ENCODE results near the gene WDHD1.
A peak's percentile ranks its signal among the peaks of the same experiment; 100 is the strongest.
"Not testable (repeated sequence)": the region's sequence is repeated elsewhere in the genome, so short reads cannot be mapped to it uniquely, and the experiment has no call there.

The WDHD1 gene

DNA sequence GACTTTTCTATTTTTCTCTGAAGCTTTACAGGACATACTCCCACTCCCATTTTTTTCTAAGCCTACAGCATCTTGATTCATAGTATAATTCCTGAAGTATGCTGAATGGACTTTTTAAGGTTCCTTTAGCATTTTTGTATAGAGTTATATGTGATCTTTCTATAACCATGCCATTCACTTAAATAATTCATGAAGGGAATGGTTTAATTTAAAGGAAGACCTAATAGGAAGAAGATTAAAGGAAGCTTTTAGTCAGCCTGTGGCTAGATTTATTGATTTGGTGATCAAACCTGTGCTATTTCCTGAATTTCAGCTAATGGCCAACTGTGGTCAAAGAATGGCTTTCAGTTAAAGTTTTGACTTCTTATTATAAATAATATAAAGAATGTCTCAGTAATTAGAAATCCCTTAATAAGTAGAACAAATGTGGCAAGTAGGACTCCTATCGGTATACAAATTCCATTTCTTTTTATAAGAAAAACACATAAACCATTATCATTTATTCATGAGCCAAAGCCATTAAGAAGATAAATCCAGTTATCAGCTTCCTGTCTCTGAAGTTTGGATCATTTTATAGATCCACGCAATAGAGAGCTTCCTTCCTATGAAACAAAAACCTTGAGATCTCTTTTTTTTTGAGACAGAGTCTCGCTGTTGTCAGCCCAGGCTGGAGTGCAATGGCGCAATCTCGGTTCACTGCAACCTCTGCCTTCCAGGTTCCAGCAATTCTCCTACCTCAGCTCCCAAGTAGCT is 20.6 kb upstream of the WDHD1 start:
- Histone ChIP-seq H3K27ac (ENCODE audit: low read depth, low read length) (no peak overlapping the region), H3K4me3 (ENCODE audit: low read depth, low read length) (no peak overlapping the region), H3K4me1 (ENCODE audit: control insufficient read depth, insufficient read depth, low read length, unreplicated experiment) (peaks cover 5% of the 10 kb centered on the region), H2AFZ (ENCODE audit: low read length, unreplicated experiment) (no peak overlapping the region), H3K36me3 (ENCODE audit: insufficient read depth, low read length) (peaks cover 21% of the 10 kb centered on the region), H3K79me2 (ENCODE audit: control insufficient read depth, insufficient read depth, low read length, unreplicated experiment) (peaks cover 9% of the 10 kb centered on the region), H3K27me3 (ENCODE audit: insufficient read depth, low read length) (no peaks in the 10 kb centered on the region)

DNA sequence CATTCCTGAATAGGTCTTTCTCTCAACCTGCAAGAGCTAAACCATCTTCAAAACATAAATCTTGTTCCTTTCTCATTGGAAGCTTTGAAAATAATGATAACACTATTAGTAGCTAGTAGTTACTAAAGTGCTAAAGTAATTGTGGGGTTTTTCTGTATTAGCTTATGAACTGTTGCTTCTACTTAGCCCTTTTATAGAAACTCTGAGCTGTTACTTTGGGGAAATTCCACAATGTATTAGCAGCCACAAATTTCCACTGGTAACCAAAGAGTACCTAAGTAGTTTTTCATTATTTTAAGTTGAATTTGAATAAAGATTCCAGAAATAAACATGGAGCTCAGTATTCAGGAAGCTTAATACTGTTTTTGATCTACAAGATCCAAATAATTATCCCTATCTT is 18.2 kb upstream of the WDHD1 start:
- H3K4me1 ChIP-seq (ENCODE audit: control insufficient read depth, insufficient read depth, low read length, unreplicated experiment) = no peaks in the 10 kb centered on the region
- H3K27ac ChIP-seq (ENCODE audit: low read depth, low read length) = no peak overlapping the region
- H3K36me3 ChIP-seq (ENCODE audit: insufficient read depth, low read length) = peaks cover 26% of the 10 kb centered on the region
- no peaks in the 10 kb centered on the region for H3K27me3 ChIP-seq (ENCODE audit: insufficient read depth, low read length)
- peaks cover 19% of the 10 kb centered on the region for H3K79me2 ChIP-seq (ENCODE audit: control insufficient read depth, insufficient read depth, low read length, unreplicated experiment)
- no peak overlapping the region for H2AFZ ChIP-seq (ENCODE audit: low read length, unreplicated experiment)
- no peak overlapping the region for H3K4me3 ChIP-seq (ENCODE audit: low read depth, low read length)

DNA sequence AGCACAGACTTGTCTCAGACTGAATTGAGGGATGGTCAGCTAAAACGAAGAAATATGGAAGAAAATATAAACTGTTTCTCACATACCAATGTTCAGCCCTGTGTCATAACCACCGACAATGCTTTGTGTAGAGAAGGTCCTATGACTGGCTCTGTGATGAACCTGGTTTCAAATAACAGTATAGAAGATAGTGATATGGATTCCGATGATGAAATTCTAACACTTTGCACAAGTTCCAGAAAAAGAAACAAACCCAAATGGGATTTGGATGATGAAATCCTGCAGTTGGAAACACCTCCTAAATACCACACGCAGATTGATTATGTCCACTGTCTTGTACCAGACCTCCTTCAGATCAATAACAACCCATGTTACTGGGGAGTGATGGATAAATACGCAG is 16.6 kb upstream of the WDHD1 start:
- H3K79me2 ChIP-seq (ENCODE audit: control insufficient read depth, insufficient read depth, low read length, unreplicated experiment) = peaks cover 28% of the 10 kb centered on the region
- no peaks in the 10 kb centered on the region for H3K27me3 ChIP-seq (ENCODE audit: insufficient read depth, low read length)
- no peak overlapping the region for H2AFZ ChIP-seq (ENCODE audit: low read length, unreplicated experiment)
- no peak overlapping the region for H3K4me3 ChIP-seq (ENCODE audit: low read depth, low read length)
- H3K36me3 ChIP-seq (ENCODE audit: insufficient read depth, low read length) = peaks cover 26% of the 10 kb centered on the region
- no peak overlapping the region for H3K27ac ChIP-seq (ENCODE audit: low read depth, low read length)
- H3K4me1 ChIP-seq (ENCODE audit: control insufficient read depth, insufficient read depth, low read length, unreplicated experiment) = peaks cover 14% of the 10 kb centered on the region

DNA sequence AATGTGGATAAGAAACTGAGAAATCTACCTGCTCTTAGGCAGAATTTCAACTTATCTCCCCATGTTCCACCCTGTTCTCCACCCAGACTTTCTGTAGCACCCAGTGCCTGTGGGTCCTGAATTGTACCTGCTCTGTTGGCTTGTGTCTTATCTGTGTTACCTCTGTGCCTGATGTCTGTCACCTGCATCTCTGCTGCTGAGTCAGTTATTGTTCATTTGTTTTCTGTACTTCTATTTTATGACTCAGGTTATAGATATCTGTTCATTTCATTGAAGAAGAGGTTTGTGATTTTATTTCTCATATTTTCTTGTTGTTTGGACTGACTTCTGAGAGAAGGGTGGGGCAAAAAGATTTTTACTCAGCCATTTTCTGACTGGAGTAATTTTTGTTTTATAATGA is 11.8 kb upstream of the WDHD1 start:
- peaks cover 19% of the 10 kb centered on the region for H3K36me3 ChIP-seq (ENCODE audit: insufficient read depth, low read length)
- peaks cover 38% of the 10 kb centered on the region for H3K79me2 ChIP-seq (ENCODE audit: control insufficient read depth, insufficient read depth, low read length, unreplicated experiment)
- peaks cover 17% of the 10 kb centered on the region for H3K4me1 ChIP-seq (ENCODE audit: control insufficient read depth, insufficient read depth, low read length, unreplicated experiment)
- H2AFZ ChIP-seq (ENCODE audit: low read length, unreplicated experiment) = no peak overlapping the region
- H3K27ac ChIP-seq (ENCODE audit: low read depth, low read length) = peak overlapping the region; percentile 79
- H3K27me3 ChIP-seq (ENCODE audit: insufficient read depth, low read length) = no peaks in the 10 kb centered on the region
- no peak overlapping the region for H3K4me3 ChIP-seq (ENCODE audit: low read depth, low read length)

GRCh38 chr14:55037995-55038394 is 11.1 kb upstream of the WDHD1 start:
- H3K27ac ChIP-seq (ENCODE audit: low read depth, low read length) = peak overlapping the region; percentile 79
- peaks cover 13% of the 10 kb centered on the region for H3K36me3 ChIP-seq (ENCODE audit: insufficient read depth, low read length)
- H3K4me1 ChIP-seq (ENCODE audit: control insufficient read depth, insufficient read depth, low read length, unreplicated experiment) = peaks cover 17% of the 10 kb centered on the region
- H3K79me2 ChIP-seq (ENCODE audit: control insufficient read depth, insufficient read depth, low read length, unreplicated experiment) = peaks cover 40% of the 10 kb centered on the region
- H3K4me3 ChIP-seq (ENCODE audit: low read depth, low read length); H2AFZ ChIP-seq (ENCODE audit: low read length, unreplicated experiment); H3K27me3 ChIP-seq (ENCODE audit: insufficient read depth, low read length): not testable (repeated sequence)

DNA sequence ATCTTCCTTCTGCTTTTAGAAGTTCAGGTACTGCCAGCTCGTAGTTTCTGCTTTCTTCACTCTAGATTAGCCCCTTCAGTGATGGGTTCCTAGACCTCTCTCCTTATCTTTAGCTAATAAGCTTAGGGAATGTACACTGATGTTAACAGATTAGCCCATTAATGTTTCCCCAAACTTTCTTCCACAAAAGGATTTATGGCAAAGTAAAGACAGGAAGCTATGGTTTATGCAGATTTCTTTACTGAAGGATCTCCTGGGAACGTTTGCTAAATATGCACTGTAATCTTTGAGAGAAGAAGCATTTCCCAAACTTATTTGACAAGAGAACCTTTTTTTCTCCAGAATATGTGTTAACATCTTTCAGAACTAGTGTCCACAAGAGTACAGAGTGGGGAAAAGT is 4.3 kb upstream of the WDHD1 start:
- Histone ChIP-seq H3K4me1 (ENCODE audit: control insufficient read depth, insufficient read depth, low read length, unreplicated experiment) (peaks cover 23% of the 10 kb centered on the region), H3K27me3 (ENCODE audit: insufficient read depth, low read length) (no peaks in the 10 kb centered on the region), H2AFZ (ENCODE audit: low read length, unreplicated experiment) (no peak overlapping the region), H3K79me2 (ENCODE audit: control insufficient read depth, insufficient read depth, low read length, unreplicated experiment) (peaks cover 72% of the 10 kb centered on the region), H3K27ac (ENCODE audit: low read depth, low read length) (peak overlapping the region; percentile 4; the same call in 1 of the 2 replicates), H3K4me3 (ENCODE audit: low read depth, low read length) (peak overlapping the region; percentile 18), H3K36me3 (ENCODE audit: insufficient read depth, low read length) (peaks cover 3% of the 10 kb centered on the region; the same call in 1 of the 2 replicates)

DNA sequence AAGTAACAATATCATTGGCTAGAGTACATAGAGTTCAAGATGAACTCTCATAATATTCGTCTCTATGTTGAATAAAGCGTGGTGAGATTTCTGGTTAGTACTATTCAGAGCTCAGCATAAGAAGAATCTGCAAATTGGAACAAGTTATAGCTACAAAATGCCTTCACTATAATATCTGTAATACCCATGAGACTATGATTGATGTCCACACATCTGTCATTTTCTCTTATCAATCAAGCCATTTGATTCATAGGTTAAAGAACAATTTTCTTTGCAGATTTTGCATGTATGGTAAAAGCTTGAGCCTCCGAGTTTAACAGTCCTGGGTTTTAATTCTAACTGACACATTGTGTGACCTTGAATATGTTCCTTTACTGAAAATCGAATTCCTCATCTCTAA is 1.6 kb upstream of the WDHD1 start:
- H2AFZ ChIP-seq (ENCODE audit: low read length, unreplicated experiment) = no peak overlapping the region
- peak overlapping the region; percentile 87 for H3K4me3 ChIP-seq (ENCODE audit: low read depth, low read length)
- H3K79me2 ChIP-seq (ENCODE audit: control insufficient read depth, insufficient read depth, low read length, unreplicated experiment) = peaks cover 81% of the 10 kb centered on the region
- H3K27me3 ChIP-seq (ENCODE audit: insufficient read depth, low read length) = no peaks in the 10 kb centered on the region
- no peak overlapping the region for H3K27ac ChIP-seq (ENCODE audit: low read depth, low read length)
- peaks cover 30% of the 10 kb centered on the region for H3K4me1 ChIP-seq (ENCODE audit: control insufficient read depth, insufficient read depth, low read length, unreplicated experiment)
- H3K36me3 ChIP-seq (ENCODE audit: insufficient read depth, low read length) = 0 out of 2 replicates have a peak, but pooled peaks cover under 1% of the 10 kb centered on the region

- Histone ChIP-seq H3K79me2 (ENCODE audit: control insufficient read depth, insufficient read depth, low read length, unreplicated experiment) (peaks cover 85% of the 10 kb centered on the region), H2AFZ (ENCODE audit: low read length, unreplicated experiment) (no peak overlapping the region), H3K36me3 (ENCODE audit: insufficient read depth, low read length) (peaks cover 4% of the 10 kb centered on the region; the same call in 1 of the 2 replicates), H3K4me3 (ENCODE audit: low read depth, low read length) (peak overlapping the region; percentile 87), H3K27ac (ENCODE audit: low read depth, low read length) (no peak overlapping the region), H3K4me1 (ENCODE audit: control insufficient read depth, insufficient read depth, low read length, unreplicated experiment) (peaks cover 30% of the 10 kb centered on the region), H3K27me3 (ENCODE audit: insufficient read depth, low read length) (no peaks in the 10 kb centered on the region)
Observed at GRCh38 chr14:55028066-55028465, 1.2 kb upstream of the WDHD1 start.

- H3K4me1 ChIP-seq (ENCODE audit: control insufficient read depth, insufficient read depth, low read length, unreplicated experiment) = peaks cover 28% of the 10 kb centered on the region
- H2AFZ ChIP-seq (ENCODE audit: low read length, unreplicated experiment) = peak overlapping the region; percentile 89
- H3K79me2 ChIP-seq (ENCODE audit: control insufficient read depth, insufficient read depth, low read length, unreplicated experiment) = peaks cover 81% of the 10 kb centered on the region
- peak overlapping the region; percentile 92 for H3K27ac ChIP-seq (ENCODE audit: low read depth, low read length)
- no peaks in the 10 kb centered on the region for H3K27me3 ChIP-seq (ENCODE audit: insufficient read depth, low read length)
- H3K4me3 ChIP-seq (ENCODE audit: low read depth, low read length) = peak overlapping the region; percentile 87
- H3K36me3 ChIP-seq (ENCODE audit: insufficient read depth, low read length) = peaks cover 12% of the 10 kb centered on the region; the same call in 1 of the 2 replicates
Observed at GRCh38 chr14:55026441-55026792, 482 bp downstream of the WDHD1 start.

- H2AFZ ChIP-seq (ENCODE audit: low read length, unreplicated experiment) = no peak overlapping the region
- peaks cover 15% of the 10 kb centered on the region; the same call in 1 of the 2 replicates for H3K36me3 ChIP-seq (ENCODE audit: insufficient read depth, low read length)
- H3K4me1 ChIP-seq (ENCODE audit: control insufficient read depth, insufficient read depth, low read length, unreplicated experiment) = peaks cover 23% of the 10 kb centered on the region
- H3K27ac ChIP-seq (ENCODE audit: low read depth, low read length) = peak overlapping the region; percentile 92
- peak overlapping the region; percentile 87 for H3K4me3 ChIP-seq (ENCODE audit: low read depth, low read length)
- H3K79me2 ChIP-seq (ENCODE audit: control insufficient read depth, insufficient read depth, low read length, unreplicated experiment) = peaks cover 77% of the 10 kb centered on the region
- H3K27me3 ChIP-seq (ENCODE audit: insufficient read depth, low read length) = no peaks in the 10 kb centered on the region
Observed at GRCh38 chr14:55025948-55026347, 951 bp downstream of the WDHD1 start.

DNA sequence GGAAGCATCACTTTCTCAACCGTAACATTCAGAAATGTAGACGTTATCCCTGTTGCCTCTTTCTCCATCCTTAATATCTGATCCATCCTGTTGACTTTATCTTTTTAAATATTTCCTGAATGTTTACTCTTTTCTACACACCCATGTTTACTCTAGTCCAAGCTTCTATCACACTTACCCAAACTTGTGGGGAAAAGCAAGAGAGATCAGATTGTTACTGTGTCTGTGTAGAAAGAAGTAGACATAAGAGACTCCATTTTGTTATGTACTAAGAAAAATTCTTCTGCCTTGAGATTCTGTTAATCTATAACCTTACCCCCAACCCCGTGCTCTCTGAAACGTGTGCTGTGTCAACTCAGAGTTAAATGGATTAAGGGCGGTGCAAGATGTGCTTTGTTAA is 2.5 kb downstream of the WDHD1 start:
- peaks cover 76% of the 10 kb centered on the region for H3K79me2 ChIP-seq (ENCODE audit: control insufficient read depth, insufficient read depth, low read length, unreplicated experiment)
- not testable (repeated sequence) for H2AFZ ChIP-seq (ENCODE audit: low read length, unreplicated experiment); H3K4me3 ChIP-seq (ENCODE audit: low read depth, low read length); H3K27ac ChIP-seq (ENCODE audit: low read depth, low read length); H3K27me3 ChIP-seq (ENCODE audit: insufficient read depth, low read length)
- peaks cover 15% of the 10 kb centered on the region; the same call in 1 of the 2 replicates for H3K36me3 ChIP-seq (ENCODE audit: insufficient read depth, low read length)
- peaks cover 11% of the 10 kb centered on the region for H3K4me1 ChIP-seq (ENCODE audit: control insufficient read depth, insufficient read depth, low read length, unreplicated experiment)
